Measurements from ENCODE around the gene CSF2.
"Not testable (repeated sequence)": the region's sequence is repeated elsewhere in the genome, so short reads cannot be mapped to it uniquely, and the experiment has no call there.

CSF2 gene

GRCh38 chr5:132090107-132090506 is 16.5 kb downstream of the CSF2 start:
- DNase-seq (ENCODE audit: low read depth), result peak; percentile 89

- no peak for DNase-seq (ENCODE audit: low read depth)
Measured at GRCh38 chr5:132093271-132093670, 19.7 kb downstream of the CSF2 start.

- DNase-seq (ENCODE audit: low read depth), result peak; percentile 99
Measured at GRCh38 chr5:132094393-132095076, 20.9 kb downstream of the CSF2 start.

- DNase-seq (ENCODE audit: low read depth), result no peak
Measured at GRCh38 chr5:132095077-132095410, 21.5 kb downstream of the CSF2 start.

GRCh38 chr5:132095424-132095972 is 21.9 kb downstream of the CSF2 start:
- DNase-seq (ENCODE audit: low read depth), result peak; percentile 27

GRCh38 chr5:132096904-132097303 is 23.3 kb downstream of the CSF2 start:
- no peak for DNase-seq (ENCODE audit: low read depth)

GRCh38 chr5:132098151-132098594 is 24.6 kb downstream of the CSF2 start:
- peak; percentile 58 for DNase-seq (ENCODE audit: low read depth)

- DNase-seq (ENCODE audit: low read depth), result peak; percentile 10
Measured at GRCh38 chr5:132098621-132099020, 25.0 kb downstream of the CSF2 start.

GRCh38 chr5:132099076-132099748 is 25.6 kb downstream of the CSF2 start:
- DNase-seq (ENCODE audit: low read depth), result no peak

GRCh38 chr5:132099905-132100304 is 26.3 kb downstream of the CSF2 start:
- no peak for DNase-seq (ENCODE audit: low read depth)

- DNase-seq (ENCODE audit: low read depth), result no peak
Measured at GRCh38 chr5:132100672-132101261, 27.2 kb downstream of the CSF2 start.

- DNase-seq (ENCODE audit: low read depth), result no peak
Measured at GRCh38 chr5:132101385-132101880, 27.8 kb downstream of the CSF2 start.

- no peak for DNase-seq (ENCODE audit: low read depth)
Measured at GRCh38 chr5:132102101-132102701, 28.6 kb downstream of the CSF2 start.

- no peak for DNase-seq (ENCODE audit: low read depth)
Measured at GRCh38 chr5:132102944-132103331, 29.3 kb downstream of the CSF2 start.

- peak; percentile 96 for DNase-seq (ENCODE audit: low read depth)
Measured at GRCh38 chr5:132103332-132103951, 29.9 kb downstream of the CSF2 start.

GRCh38 chr5:132103969-132104391 is 30.4 kb downstream of the CSF2 start:
- DNase-seq (ENCODE audit: low read depth), result peak; percentile 18

GRCh38 chr5:132104556-132104955 is 31.0 kb downstream of the CSF2 start:
- DNase-seq (ENCODE audit: low read depth), result peak; percentile 72

GRCh38 chr5:132105688-132106087 is 32.1 kb downstream of the CSF2 start:
- DNase-seq (ENCODE audit: low read depth), result no peak

- DNase-seq (ENCODE audit: low read depth), result not testable (repeated sequence)
Measured at GRCh38 chr5:132108495-132108894, 34.9 kb downstream of the CSF2 start.

- DNase-seq (ENCODE audit: low read depth), result not testable (repeated sequence)
Measured at GRCh38 chr5:132108957-132109356, 35.4 kb downstream of the CSF2 start.

GRCh38 chr5:132109494-132110053 is 36.0 kb downstream of the CSF2 start:
- DNase-seq (ENCODE audit: low read depth), result no peak

- DNase-seq (ENCODE audit: low read depth), result no peak
Measured at GRCh38 chr5:132110195-132110594, 36.6 kb downstream of the CSF2 start.

Measured in EH (cell line).